ENCODE measurements around the gene TNFRSF12A. TPM values are rescaled to one million over a fixed set of nuclear protein-coding genes. Genes with fewer than 3 reads are reported as not detected.
"Not testable (repeated sequence)": the region's sequence is repeated elsewhere in the genome, so short reads cannot be mapped to it uniquely, and the experiment has no call there.

Gene TNFRSF12A
- total and polyA plus RNA-seq, 4 donors = 60.4 to 271 (median 95.7) TPM

- intact Hi-C loops (cut with DNase I) = no loop called here
- peak in 1 of 2 donors; percentile 71 for DNase-seq
- Histone ChIP-seq H3K27ac (ENCODE audit: low read depth in 1 of 2, low read length in 2 of 2) (no peak within 1 kb of the TSS), H3K9me3 (ENCODE audit: control insufficient read depth, low read length) (no peaks in the 10 kb centered on the region), H3K27me3 (ENCODE audit: control insufficient read depth in 1 of 2, insufficient read depth in 2 of 2, low read length in 1 of 2) (no peaks in the 10 kb centered on the region), H3K36me3 (ENCODE audit: control insufficient read depth in 1 of 2, insufficient read depth in 2 of 2, low read length in 1 of 2) (no peaks in the 10 kb centered on the region), H3K4me1 (ENCODE audit: control insufficient read depth in 1 of 2, insufficient read depth in 2 of 2, low read length in 2 of 2) (no peaks in the 10 kb centered on the region), H3K4me3 (ENCODE audit: low read length in 2 of 2) (no peak within 1 kb of the TSS)
- WGBS, 2 donors = 0 to 1% methylated on average over 51 to 86 of the region's 86 CpGs
- peak; percentile 58 for ATAC-seq (ENCODE audit: low FRiP score)
Observed at GRCh38 chr16:3045758-3046640, 25.8 kb downstream of the TNFRSF12A start, which contains the start of gene MMP25. MMP25 (plus strand) TSS chr16:3046561; CDS start chr16:3046918, 357 bp downstream.

- Histone ChIP-seq H3K4me3 (ENCODE audit: low read length in 2 of 2) (no peak overlapping the region), H3K4me1 (ENCODE audit: control insufficient read depth in 1 of 2, insufficient read depth in 2 of 2, low read length in 2 of 2) (no peaks in the 10 kb centered on the region), H3K27ac (ENCODE audit: low read depth in 1 of 2, low read length in 2 of 2) (no peak overlapping the region), H3K9me3 (ENCODE audit: control insufficient read depth, low read length) (no peaks in the 10 kb centered on the region), H3K36me3 (ENCODE audit: control insufficient read depth in 1 of 2, insufficient read depth in 2 of 2, low read length in 1 of 2) (no peaks in the 10 kb centered on the region), H3K27me3 (ENCODE audit: control insufficient read depth in 1 of 2, insufficient read depth in 2 of 2, low read length in 1 of 2) (no peaks in the 10 kb centered on the region)
- ATAC-seq (ENCODE audit: low FRiP score) = no peak
- DNase-seq = no peak
- intact Hi-C loops (cut with DNase I) = no loop called here
- WGBS, 2 donors = 1 to 2% methylated on average over 42 to 54 of the region's 54 CpGs
Observed at GRCh38 chr16:3046641-3047386, 26.6 kb downstream of the TNFRSF12A start.

GRCh38 chr16:3047387-3047720 is 27.2 kb downstream of the TNFRSF12A start:
- DNase-seq = no peak
- intact Hi-C loops (cut with DNase I) = no loop called here
- no peak for ATAC-seq (ENCODE audit: low FRiP score)
- WGBS, 2 donors = 9 to 11% methylated on average over 13 of the region's 13 CpGs
- H3K27ac ChIP-seq (ENCODE audit: low read depth in 1 of 2, low read length in 2 of 2) = no peak overlapping the region
- no peaks in the 10 kb centered on the region for H3K36me3 ChIP-seq (ENCODE audit: control insufficient read depth in 1 of 2, insufficient read depth in 2 of 2, low read length in 1 of 2)
- H3K4me3 ChIP-seq (ENCODE audit: low read length in 2 of 2) = no peak overlapping the region
- H3K9me3 ChIP-seq (ENCODE audit: control insufficient read depth, low read length) = no peaks in the 10 kb centered on the region
- no peaks in the 10 kb centered on the region for H3K4me1 ChIP-seq (ENCODE audit: control insufficient read depth in 1 of 2, insufficient read depth in 2 of 2, low read length in 2 of 2)
- no peaks in the 10 kb centered on the region for H3K27me3 ChIP-seq (ENCODE audit: control insufficient read depth in 1 of 2, insufficient read depth in 2 of 2, low read length in 1 of 2)

GRCh38 chr16:3049921-3050481 is 29.8 kb downstream of the TNFRSF12A start:
- intact Hi-C loops (cut with DNase I) = no loop called here
- 74 to 79% methylated on average over 26 of the region's 26 CpGs for WGBS, 2 donors
- no peaks in the 10 kb centered on the region for H3K36me3 ChIP-seq (ENCODE audit: control insufficient read depth in 1 of 2, insufficient read depth in 2 of 2, low read length in 1 of 2)
- no peaks in the 10 kb centered on the region for H3K27me3 ChIP-seq (ENCODE audit: control insufficient read depth in 1 of 2, insufficient read depth in 2 of 2, low read length in 1 of 2)
- ATAC-seq (ENCODE audit: low FRiP score) = no peak
- no peak overlapping the region for H3K4me3 ChIP-seq (ENCODE audit: low read length in 2 of 2)
- no peaks in the 10 kb centered on the region for H3K4me1 ChIP-seq (ENCODE audit: control insufficient read depth in 1 of 2, insufficient read depth in 2 of 2, low read length in 2 of 2)
- no peak for DNase-seq
- H3K27ac ChIP-seq (ENCODE audit: low read depth in 1 of 2, low read length in 2 of 2) = no peak overlapping the region
- no peaks in the 10 kb centered on the region for H3K9me3 ChIP-seq (ENCODE audit: control insufficient read depth, low read length)

- DNase-seq (no peak), ATAC-seq (ENCODE audit: low FRiP score) (no peak)
- Histone ChIP-seq H3K27me3 (ENCODE audit: control insufficient read depth in 1 of 2, insufficient read depth in 2 of 2, low read length in 1 of 2) (no peaks in the 10 kb centered on the region), H3K4me1 (ENCODE audit: control insufficient read depth in 1 of 2, insufficient read depth in 2 of 2, low read length in 2 of 2) (no peaks in the 10 kb centered on the region), H3K27ac (ENCODE audit: low read depth in 1 of 2, low read length in 2 of 2) (no peak overlapping the region), H3K9me3 (ENCODE audit: control insufficient read depth, low read length) (no peaks in the 10 kb centered on the region), H3K36me3 (ENCODE audit: control insufficient read depth in 1 of 2, insufficient read depth in 2 of 2, low read length in 1 of 2) (no peaks in the 10 kb centered on the region), H3K4me3 (ENCODE audit: low read length in 2 of 2) (no peak overlapping the region)
- 74 to 78% methylated on average over 5 of the region's 5 CpGs for WGBS, 2 donors
- intact Hi-C loops (cut with DNase I) = no loop called here
Observed at GRCh38 chr16:3050487-3050886, 30.3 kb downstream of the TNFRSF12A start.

GRCh38 chr16:3051009-3051408 is 30.8 kb downstream of the TNFRSF12A start:
- no peaks in the 10 kb centered on the region for H3K27me3 ChIP-seq (ENCODE audit: control insufficient read depth in 1 of 2, insufficient read depth in 2 of 2, low read length in 1 of 2)
- no peak overlapping the region for H3K4me3 ChIP-seq (ENCODE audit: low read length in 2 of 2)
- H3K9me3 ChIP-seq (ENCODE audit: control insufficient read depth, low read length) = no peaks in the 10 kb centered on the region
- DNase-seq (no peak), ATAC-seq (ENCODE audit: low FRiP score) (no peak)
- no peaks in the 10 kb centered on the region for H3K4me1 ChIP-seq (ENCODE audit: control insufficient read depth in 1 of 2, insufficient read depth in 2 of 2, low read length in 2 of 2)
- WGBS, 2 donors = 3 to 8% methylated on average over 4 of the region's 4 CpGs
- H3K27ac ChIP-seq (ENCODE audit: low read depth in 1 of 2, low read length in 2 of 2) = no peak overlapping the region
- no peaks in the 10 kb centered on the region for H3K36me3 ChIP-seq (ENCODE audit: control insufficient read depth in 1 of 2, insufficient read depth in 2 of 2, low read length in 1 of 2)
- intact Hi-C loops (cut with DNase I) = no loop called here

- DNase-seq (no peak), ATAC-seq (ENCODE audit: low FRiP score) (no peak)
- H3K36me3 ChIP-seq (ENCODE audit: control insufficient read depth in 1 of 2, insufficient read depth in 2 of 2, low read length in 1 of 2) = no peaks in the 10 kb centered on the region
- H3K4me1 ChIP-seq (ENCODE audit: control insufficient read depth in 1 of 2, insufficient read depth in 2 of 2, low read length in 2 of 2) = no peaks in the 10 kb centered on the region
- no peak overlapping the region for H3K4me3 ChIP-seq (ENCODE audit: low read length in 2 of 2)
- no peaks in the 10 kb centered on the region for H3K27me3 ChIP-seq (ENCODE audit: control insufficient read depth in 1 of 2, insufficient read depth in 2 of 2, low read length in 1 of 2)
- intact Hi-C loops (cut with DNase I) = no loop called here
- no peaks in the 10 kb centered on the region for H3K9me3 ChIP-seq (ENCODE audit: control insufficient read depth, low read length)
- 72 to 81% methylated on average over 9 of the region's 9 CpGs for WGBS, 2 donors
- no peak overlapping the region for H3K27ac ChIP-seq (ENCODE audit: low read depth in 1 of 2, low read length in 2 of 2)
Observed at GRCh38 chr16:3051494-3051893, 31.3 kb downstream of the TNFRSF12A start.

GRCh38 chr16:3052571-3053329 is 32.6 kb downstream of the TNFRSF12A start:
- DNase-seq; intact Hi-C loops (cut with DNase I); H3K4me3 ChIP-seq (ENCODE audit: low read length in 2 of 2); H3K4me1 ChIP-seq (ENCODE audit: control insufficient read depth in 1 of 2, insufficient read depth in 2 of 2, low read length in 2 of 2); H3K36me3 ChIP-seq (ENCODE audit: control insufficient read depth in 1 of 2, insufficient read depth in 2 of 2, low read length in 1 of 2); H3K9me3 ChIP-seq (ENCODE audit: control insufficient read depth, low read length); H3K27me3 ChIP-seq (ENCODE audit: control insufficient read depth in 1 of 2, insufficient read depth in 2 of 2, low read length in 1 of 2); H3K27ac ChIP-seq (ENCODE audit: low read depth in 1 of 2, low read length in 2 of 2): not testable (repeated sequence)
- peak; percentile 52 for ATAC-seq (ENCODE audit: low FRiP score)
- WGBS, 2 donors = 84 to 85% methylated on average over 10 to 11 of the region's 12 CpGs

Data from aorta (tissue), 5 donors.